Esophagus mucosa (tissue), 1 donor: Measurements from ENCODE around the gene RPAP3. TPM values are rescaled to one million over a fixed set of nuclear protein-coding genes. Genes with fewer than 3 reads are reported as not detected.

Experiments used
- ATAC-seq: fragments of 200-7000 bp; cut with Tn5 transposase; one replicate; pipeline ENCODE4 v1.9.1; 2020
- total RNA-seq: library from RNA; stranded (reverse); gene quantifications from one replicate; pipeline ENCODE4 v1.2.4, GENCODE V29; 2023
- donor health status: DM: yes; HTN: yes; CAD: no.

Gene RPAP3
- total RNA-seq = 18.2 TPM

GRCh38 chr12:47705566-47706425 is at the start of gene RPAP3:
Gene RPAP3 (minus strand): TSS chr12:47706030. CDS start chr12:47702840, 3,190 bp downstream.
- ATAC-seq = peak; percentile 98

DNA sequence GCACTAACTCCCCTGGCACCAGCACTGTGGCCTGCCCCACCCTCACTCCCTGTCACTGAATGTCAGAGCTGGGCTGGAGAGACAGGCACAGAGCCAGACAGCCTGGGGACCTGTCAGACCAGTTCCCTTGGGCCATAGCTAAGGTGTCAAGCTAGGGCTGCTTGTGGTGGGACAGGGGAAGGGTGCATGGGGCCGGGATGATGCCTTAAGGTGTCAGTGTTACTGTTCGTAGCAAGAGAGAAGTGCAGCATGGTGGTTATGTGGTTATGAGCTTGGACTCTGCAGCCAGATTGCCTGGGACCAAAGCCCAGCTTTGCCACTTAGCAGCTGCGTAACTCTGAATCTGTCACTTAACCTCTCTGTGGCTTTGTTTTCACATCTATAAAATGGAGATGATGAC is 49.1 kb upstream of the RPAP3 start:
- peak; percentile 41 for ATAC-seq

DNA sequence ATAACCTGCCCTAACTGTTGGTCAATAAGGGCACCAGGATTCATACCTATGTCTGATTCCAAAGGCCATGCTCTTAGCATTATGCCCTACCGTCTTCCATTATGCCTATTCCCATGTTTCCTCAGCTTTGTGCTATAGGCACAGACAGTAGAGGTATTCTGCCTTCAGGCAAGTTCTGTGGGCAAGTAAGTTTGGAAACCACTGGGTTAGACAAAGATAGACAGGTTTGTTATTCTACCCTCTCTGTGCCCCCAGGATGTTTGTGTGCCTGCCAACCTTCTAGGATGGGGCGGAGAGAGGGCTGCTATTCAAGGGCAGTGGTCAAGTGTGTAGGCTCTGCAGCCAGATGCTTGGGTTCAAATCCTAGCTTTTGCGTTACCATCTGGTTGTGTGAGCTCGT is 48.3 kb upstream of the RPAP3 start:
- no peak for ATAC-seq

DNA sequence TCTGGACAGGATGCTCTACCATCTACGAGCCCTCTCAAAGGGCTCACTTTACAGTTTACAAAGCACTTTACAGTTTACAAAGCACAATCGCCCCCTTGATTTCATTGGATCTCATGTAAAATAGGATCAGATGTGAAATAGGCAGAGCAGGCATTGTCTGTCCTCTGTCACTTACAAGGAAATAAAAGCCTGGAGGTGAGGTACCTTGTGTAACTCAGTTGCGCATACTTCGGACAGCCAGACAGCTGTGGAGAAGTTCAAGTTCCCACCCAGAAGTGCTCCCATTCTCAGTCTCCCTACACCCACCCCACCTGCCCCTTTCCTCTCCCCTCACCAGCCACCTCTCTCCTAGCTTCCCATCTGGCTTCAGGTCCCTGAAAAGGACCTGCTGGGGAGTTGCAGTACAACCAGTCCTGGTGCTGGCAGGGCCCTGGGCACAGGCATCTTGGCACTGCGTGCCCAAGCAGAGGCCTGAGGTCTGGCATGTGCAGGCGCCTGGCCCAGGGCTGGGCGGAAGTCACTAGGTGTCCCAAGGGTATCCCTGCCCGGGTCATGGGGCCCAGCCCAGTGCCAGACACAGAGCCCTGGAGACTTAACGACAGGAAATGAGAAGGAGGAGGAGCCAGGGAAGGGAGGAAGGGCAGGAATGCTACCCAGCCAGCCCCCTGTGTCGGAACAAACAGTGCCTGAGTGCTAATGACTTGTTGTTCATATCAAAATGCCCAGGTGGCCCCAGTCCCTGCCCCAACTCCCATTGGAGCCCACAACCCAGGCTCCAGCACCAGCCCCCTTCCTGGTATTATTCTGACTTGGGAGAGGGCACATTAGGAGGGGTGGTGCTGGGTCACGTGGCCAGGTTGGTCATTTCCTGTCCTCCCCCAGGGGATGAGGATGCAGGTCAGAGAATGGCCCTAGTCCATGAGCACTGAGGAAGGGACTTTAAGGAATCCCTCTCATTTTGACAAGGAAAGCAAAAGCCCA is 47.5 kb upstream of the RPAP3 start:
- peak; percentile 85 for ATAC-seq

DNA sequence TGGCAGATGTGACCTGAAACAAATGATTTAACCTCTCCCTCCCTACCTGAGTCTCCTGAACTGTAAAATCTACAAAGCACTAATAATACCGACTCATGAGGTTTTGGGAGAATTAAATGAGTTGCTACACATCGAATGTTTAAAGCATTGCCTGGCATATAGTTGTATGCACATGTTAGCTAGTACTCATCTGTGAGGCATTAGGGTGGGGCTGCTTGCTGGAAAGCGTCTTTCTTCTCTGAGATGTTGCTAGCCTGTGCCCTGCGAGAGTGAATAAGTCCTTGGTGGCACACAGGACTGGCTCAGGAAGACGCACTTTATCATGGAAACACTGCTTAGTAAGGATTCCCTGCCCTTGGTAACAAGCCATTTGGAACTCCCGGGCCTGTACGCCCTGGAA is 46.7 kb upstream of the RPAP3 start:
- ATAC-seq = peak; percentile 71

GRCh38 chr12:47752121-47752520 is 46.3 kb upstream of the RPAP3 start:
- ATAC-seq = no peak

- no peak for ATAC-seq
Measured at GRCh38 chr12:47751561-47751960, 45.7 kb upstream of the RPAP3 start.

DNA sequence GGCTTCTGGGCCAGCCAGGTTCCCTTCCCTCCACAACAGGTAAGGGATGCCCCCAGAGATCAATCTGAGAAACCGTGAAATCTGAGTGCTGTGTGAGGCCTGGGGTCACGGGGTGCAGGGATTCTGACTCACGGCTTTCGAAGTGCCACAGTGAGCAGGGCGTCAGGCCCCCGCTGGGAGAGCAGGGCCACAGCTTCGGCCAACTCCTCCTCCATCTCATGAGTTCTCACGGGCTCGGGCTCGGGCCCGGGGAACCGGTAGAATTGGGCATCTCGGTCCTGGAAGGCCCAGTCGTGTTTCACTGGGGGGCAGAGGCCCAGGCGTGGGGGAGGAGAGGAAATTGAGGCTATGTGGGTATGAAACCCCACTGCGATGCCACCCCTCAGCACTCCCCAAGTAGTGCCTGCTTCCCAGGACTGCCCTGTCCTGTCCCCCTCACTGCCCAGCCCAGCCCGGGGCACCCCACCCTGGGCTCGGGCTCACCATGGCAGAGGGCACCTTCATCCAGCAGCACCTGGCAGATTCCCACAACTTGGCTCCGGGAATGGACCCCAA is 45.2 kb upstream of the RPAP3 start:
- ATAC-seq = no peak

GRCh38 chr12:47750229-47750798 is 44.5 kb upstream of the RPAP3 start:
- ATAC-seq = no peak

- no peak for ATAC-seq
Measured at GRCh38 chr12:47748899-47749298, 43.1 kb upstream of the RPAP3 start.

- no peak for ATAC-seq
Measured at GRCh38 chr12:47748507-47748828, 42.6 kb upstream of the RPAP3 start.

DNA sequence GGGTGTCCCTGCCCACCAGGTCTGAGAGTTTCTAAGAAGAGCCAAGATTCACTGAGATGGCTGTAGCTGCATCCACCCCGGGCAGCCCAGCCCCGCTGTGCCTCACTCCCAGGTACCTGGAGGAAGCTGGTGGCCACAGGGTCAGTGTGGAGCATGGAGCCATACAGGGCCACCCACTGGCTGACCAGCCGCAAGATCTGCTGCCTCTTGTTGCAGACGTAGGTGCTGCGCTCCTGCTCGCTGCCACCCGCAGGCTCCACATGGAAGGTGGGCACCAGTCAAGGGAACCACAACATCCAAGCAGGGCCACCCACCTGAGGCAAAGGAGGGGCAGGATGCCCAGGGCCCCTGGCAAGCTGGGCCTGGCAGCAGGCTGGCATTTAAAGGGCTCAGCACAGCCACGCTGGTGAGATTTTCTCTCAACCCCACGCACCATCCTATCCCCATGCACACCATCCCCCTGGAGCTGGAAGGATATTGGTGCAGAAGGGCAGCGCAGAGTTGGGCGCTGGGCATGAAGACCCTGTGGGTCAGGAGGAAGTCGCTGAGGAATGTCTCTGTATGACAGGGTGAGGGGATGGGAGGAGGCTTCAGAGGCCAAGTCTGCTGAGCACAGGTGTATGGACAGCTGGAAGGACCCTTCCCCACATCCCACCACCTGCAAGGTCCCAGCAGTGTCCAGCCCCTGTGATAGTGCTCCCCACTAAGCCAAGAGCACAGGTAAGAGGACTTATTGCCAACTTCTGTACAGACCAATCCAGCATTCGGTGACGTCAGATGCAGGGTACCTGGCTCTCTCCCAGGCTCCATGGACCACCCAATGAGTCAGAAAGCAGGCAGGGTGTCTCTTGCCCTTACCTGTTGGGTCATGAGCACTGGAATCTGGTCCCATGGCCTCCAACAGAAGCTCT is 42.0 kb upstream of the RPAP3 start:
- no peak for ATAC-seq

GRCh38 chr12:47747126-47747525 is 41.3 kb upstream of the RPAP3 start:
- no peak for ATAC-seq

- ATAC-seq = no peak
Measured at GRCh38 chr12:47746523-47746922, 40.7 kb upstream of the RPAP3 start.

DNA sequence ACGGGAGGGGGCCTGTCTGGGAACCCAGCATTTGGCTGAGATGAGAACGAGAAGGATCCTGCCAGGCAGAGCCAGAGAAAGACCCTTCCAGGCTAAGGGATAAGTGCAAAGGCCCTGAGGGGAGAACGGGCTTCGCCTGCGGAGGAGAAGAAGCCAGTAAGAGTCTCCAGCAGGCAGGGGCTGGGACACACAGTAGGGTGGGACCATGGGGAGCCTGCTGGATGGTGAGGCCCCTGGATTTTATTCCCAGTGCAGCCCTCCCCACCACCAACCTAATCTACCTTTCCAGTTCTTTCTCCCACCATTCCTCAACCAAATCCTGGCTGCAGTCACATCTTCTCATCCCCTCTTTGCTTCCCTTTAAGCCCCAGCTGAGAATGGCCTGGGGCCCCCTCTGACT is 40.2 kb upstream of the RPAP3 start:
- no peak for ATAC-seq

DNA sequence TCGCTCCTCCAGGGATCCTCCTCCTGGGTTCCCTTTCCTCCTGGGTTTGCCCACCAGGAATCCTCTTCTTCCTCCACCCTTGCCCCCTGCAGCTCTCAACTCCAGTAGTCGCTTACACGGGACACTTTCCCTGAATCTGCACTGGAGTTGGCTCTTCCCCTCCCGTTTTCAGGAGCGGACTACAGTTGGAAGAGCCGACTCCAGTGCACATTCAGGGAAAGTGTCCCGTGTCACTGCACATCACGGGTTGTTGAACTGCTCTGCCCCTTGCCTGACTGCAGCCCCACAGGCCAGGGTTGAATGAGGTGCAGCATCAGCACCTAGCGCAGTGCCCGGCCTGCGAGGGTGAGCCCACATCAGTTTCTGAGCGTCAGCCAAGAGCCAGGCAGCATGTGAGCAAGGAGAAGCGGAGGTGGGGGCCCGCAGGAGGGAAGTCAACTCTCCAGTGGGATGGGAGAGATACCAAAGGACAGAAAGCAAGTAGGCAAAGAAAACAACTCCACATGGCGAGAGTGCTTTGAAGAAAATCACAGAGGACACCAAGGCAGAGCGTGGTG is 39.7 kb upstream of the RPAP3 start:
- no peak for ATAC-seq

DNA sequence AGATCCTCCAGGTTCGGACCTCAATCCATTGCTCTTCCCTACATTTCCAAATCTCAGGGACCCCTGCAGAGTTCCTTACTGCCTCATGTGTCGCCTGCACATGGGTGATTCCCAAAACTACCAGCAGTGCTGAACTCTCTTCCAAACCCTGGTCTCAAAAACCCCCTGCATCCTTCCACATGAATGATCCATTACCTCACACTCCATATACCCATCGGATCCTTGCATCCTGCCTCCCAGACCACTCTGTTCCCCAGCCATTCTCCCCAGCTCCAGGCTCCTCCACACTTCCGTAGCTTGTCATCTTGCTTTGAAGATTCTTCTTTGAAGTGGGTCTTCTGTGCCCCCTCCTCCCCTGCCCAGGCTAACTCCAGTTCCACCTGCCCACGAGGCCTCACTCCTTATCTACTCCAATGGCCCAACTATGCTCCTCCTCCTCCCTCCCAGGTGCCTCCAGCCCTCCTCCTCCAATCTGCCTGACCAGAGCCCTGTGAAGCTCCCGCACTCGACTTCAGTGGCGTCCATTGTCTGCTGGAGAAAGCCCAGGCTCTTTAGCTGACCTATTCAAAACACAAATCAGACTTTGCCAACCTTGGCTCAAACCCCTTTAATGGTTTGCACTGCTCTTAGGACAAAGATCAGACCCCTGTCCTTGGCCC is 39.1 kb upstream of the RPAP3 start:
- no peak for ATAC-seq

- peak; percentile 67 for ATAC-seq
Measured at GRCh38 chr12:47744005-47744651, 38.3 kb upstream of the RPAP3 start.

GRCh38 chr12:47743311-47743860 is 37.6 kb upstream of the RPAP3 start:
- ATAC-seq = no peak

DNA sequence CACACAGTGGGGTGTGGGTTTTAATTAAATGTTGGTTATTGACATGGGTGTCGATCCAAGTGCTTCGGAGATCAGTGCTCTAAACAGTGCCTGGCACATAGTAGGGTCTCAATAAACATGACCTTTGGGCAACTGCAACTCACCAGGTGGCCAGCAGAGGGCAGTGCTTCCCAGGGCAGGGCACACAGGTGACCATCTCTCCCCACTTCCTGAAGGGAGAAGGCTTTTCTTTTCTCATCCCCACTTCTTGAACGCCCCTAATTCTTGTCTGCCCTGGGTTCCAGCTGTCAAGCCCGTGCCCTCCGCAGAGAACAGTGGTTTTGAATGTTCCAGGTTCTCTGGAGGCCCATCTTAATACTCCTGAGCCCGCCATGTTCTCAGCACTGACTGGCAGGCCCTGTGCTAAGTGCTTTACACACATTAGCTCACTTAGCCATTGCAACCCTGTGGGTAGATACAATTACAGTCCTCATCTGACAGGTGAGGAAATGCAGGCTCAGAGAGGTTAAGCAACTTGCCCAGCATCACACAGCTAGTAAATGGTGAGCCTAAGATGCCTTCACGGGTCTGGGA is 36.5 kb upstream of the RPAP3 start:
- ATAC-seq = peak; percentile 34
